Mucosa of gallbladder (tissue), 1 donor: ENCODE data around the gene TEX52. TPM values are rescaled to one million over a fixed set of nuclear protein-coding genes. Genes with fewer than 3 reads are reported as not detected.
"Not testable (repeated sequence)": the region's sequence is repeated elsewhere in the genome, so short reads cannot be mapped to it uniquely, and the experiment has no call there.

Source experiments
- DNase-seq: peaks from one replicate; pipeline ENCODE4 v3.0.0-alpha.2; 2020; ENCODE audit warnings: low spot score
- total RNA-seq: library from RNA; stranded (reverse); gene quantifications from one replicate; pipeline ENCODE4 v1.2.1, GENCODE V29; 2021
- donor health status: DM: no; HTN: no; CAD: no.

The TEX52 gene
- total RNA-seq: not detected

- DNase-seq: no peak
These were observed at the start of gene TEX52 for GRCh38 chr12:2857021-2857431. TEX52 (minus strand) TSS chr12:2857039; CDS start chr12:2857026, 13 bp downstream.

DNA sequence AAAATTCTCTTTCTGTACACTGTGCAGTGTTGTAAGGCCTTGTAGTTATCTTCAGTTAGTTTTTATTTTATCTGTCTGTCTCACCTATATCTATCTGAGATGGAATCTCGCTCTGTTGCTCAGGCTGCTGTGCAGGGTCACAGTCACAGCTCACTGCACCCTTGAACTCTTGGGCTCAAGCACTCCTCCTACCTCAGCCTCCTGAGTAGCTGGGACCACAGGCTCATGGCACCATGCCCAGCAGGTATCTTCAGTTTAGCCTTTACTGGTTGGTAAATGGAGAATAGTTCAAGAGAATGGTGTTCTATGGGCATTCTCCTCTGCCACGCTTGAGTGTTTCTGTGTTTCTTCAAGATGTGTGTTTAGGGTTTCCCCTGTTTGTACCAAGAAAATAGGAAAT, 47.4 kb upstream of the TEX52 start:
- DNase-seq: no peak

DNA sequence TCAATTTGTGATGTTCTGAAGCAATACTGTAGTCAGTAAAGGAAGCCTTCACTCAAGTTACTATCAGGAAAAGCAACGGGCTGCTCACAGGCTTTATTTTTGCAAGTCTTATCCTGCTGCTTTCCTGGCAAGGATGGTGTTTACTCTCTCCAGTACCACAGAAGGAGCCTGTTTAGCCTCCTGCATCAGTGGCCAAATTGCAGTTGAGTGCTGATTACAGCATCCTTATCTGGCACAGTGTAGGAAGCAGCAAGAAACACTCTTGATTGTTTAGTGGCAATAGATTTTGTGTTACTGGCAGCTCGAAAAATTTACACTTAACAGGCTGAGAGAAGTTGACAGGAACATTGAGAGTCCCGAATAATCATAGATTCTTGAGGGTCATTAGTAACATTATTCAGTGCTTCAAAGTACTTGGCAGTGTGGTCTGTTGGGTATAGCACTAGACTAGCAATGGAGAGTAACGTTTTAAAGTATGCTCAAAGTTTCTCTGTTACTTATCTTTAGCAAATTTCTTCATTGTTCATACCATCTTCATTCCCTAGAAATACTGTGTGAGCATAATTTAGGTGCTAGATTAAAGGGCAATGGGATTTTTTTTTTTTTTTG, 45.5 kb upstream of the TEX52 start:
- peak; percentile 19 for DNase-seq

DNA sequence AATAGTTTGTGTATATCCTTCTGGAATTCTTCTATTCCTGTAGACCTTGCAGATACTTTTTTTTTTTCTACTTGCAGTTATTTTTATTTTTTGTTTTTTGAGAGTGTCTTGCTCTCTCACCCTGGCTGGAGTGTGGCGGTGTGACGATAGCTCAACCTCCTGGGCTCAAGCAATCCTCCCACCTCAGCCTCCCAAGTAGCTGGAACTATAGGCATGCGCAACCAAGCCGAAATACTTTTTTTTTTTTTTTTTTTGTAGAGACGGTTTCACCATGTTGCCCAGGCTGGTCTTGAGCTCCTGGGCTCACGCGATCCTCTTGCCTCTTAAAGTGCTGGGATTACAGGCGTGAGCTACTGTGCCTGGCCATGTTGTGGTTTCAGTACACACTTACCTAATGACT, 43.8 kb upstream of the TEX52 start:
- DNase-seq: no peak

- DNase-seq: no peak
These were observed 40.6 kb upstream of the TEX52 start for GRCh38 chr12:2897418-2897817.

- no peak for DNase-seq
These were observed 38.7 kb upstream of the TEX52 start for GRCh38 chr12:2895511-2895910.

DNA sequence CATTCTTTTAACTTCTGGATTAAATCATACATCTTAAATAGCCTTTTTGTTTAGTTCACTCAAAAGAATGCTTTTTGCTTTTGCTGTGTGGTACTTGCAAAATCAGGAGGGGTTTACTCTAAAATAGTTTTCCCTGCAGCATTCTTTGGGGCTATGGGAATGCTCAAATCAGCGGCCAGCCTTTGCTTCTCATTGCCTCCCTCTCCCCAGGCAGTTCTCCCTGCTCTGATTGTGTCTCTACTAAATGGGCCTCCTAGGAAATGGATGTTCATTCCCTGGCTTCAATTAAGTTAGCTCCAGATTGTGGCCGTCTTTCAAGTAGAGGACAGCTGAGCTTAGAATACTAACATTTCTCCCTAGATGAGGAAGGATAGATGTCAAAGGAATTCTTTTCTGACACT, 38.2 kb upstream of the TEX52 start:
- no peak for DNase-seq

GRCh38 chr12:2893007-2893406, 36.2 kb upstream of the TEX52 start:
- no peak for DNase-seq

DNA sequence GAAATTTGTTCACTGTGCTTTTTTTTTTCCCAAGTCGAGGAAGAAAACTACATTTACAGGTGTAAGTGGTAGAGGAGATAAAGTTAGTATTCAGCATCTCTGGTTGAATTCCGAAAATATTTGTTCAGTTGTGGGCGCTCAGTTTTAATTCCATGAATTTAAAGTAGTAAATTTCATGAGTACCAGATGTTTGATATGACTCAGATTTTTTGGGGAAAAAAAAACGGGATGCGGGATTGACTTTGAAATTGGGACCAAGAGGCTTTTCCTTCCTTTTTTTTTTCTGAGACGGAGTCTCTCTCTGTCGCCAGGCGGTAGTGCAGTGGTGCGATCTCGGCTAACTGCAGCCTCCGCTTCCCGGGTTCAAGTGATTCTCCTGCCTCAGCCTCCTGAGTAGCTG, 35.4 kb upstream of the TEX52 start:
- DNase-seq: no peak

- peak; percentile 37 for DNase-seq
These were observed 34.6 kb upstream of the TEX52 start for GRCh38 chr12:2891240-2892053.

DNA sequence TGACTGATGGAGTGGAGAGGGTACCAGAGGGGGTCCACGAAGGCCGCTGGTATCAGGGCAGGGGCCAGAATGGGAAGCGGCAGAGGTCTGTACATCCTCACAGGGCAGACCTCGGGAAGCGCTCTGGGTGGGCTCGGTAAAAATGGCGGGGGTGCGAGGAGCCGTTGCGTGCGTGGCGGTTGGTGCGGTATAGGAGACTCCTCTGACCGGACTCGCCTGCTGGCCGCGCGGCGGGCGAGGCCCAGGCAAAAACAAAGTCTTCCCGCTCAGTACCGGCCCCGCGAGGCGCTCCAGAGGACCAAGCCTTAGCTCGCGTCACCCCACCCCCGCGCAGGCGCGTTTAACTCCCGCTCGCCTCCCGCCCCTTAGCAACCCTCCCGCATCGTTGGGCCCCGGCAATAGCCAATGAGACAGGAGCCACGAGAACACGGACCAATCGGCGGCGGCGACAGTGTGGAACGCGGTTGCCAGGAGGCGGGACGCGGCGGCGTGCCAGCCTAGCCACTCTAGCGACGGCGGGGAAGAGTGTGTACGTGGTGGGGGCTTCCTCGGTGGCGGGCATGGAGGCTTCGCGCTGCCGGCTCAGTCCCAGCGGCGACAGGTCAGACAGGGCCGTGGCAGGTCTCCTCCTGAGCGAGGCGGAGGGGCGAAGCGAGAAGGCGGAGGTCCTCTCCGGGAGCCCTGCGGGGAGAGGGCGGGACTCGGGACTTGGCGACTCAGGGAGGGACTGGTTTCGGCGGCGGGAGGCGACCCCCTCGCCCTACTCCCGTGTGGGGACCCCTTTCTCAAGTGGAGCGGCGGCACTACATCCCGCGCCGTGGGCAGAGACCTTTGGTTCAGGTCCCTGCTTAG, 33.8 kb upstream of the TEX52 start, which contains the start of gene TULP3:
Gene TULP3 (plus strand): TSS at position 504 of the 852 bp plus-strand sequence. CDS start 57 bp downstream, at position 561.
- peak; percentile 99 for DNase-seq

DNA sequence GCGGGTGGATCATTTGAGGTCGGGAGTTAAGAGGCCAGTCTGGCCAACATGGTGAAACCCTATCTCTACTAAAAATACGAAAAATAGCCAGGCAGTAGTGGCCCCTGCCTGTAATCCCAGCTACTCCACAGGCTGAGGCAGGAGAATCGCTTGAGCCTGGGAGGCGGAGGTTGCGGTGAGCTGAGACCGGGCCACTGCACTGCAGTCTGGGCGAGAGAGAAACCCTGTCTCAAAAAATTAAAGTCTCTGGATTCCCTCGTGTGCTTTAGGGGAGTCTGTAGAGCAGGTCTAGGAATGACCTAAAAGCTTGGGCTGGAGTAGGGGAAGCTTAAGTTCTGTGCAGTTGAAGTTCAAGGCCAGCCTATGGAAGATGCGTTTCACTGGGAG, 33.2 kb upstream of the TEX52 start:
- DNase-seq: no peak

- no peak for DNase-seq
These were observed 30.1 kb upstream of the TEX52 start for GRCh38 chr12:2886768-2887450.

DNA sequence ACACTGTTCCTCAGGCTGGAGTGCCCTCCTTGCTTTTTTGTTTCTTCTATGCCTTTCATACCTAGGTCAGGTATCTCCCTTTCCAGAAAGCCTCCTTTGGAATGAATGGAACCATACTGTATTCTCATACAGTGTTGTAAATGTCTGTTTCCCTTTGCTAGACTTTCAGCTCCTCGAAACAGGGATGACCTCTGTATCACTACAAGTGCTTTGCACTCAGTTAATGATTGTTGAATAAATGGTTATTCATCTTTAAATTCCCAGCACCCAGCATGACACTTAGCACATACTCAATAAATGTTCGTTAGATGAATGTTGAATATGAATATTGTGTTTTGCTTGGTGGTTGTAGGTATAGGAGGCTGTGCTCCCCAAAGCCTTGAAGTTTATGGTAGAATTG, 28.0 kb upstream of the TEX52 start:
- no peak for DNase-seq

DNA sequence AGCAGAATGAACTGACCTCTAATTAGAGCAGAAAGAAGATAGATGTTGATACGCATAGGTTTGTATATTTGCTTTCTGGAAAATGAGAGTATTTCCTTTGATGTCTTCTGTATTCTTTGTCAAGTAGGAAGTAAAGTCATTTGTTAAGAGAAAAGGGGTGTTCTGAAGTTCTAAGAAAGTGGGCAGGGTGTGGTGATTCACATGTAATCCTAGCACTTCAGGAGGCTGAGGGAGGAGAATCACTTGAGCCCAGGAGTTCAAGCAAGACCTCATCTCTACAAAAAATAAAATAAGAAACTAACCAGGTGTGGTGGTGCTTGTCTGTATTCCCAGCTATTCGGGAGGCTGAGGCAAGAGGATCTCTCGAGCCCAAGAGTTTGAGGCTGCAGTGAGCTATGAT, 23.0 kb upstream of the TEX52 start:
- no peak for DNase-seq

GRCh38 chr12:2877953-2878732, 21.3 kb upstream of the TEX52 start:
- no peak for DNase-seq

- DNase-seq: peak; percentile 94
These were observed 20.5 kb upstream of the TEX52 start, which contains the start of the genes FOXM1 and RHNO1 for GRCh38 chr12:2877047-2877952. FOXM1 (minus strand) TSS chr12:2877174; CDS start chr12:2874478, 2,696 bp downstream. RHNO1 (plus strand) TSS chr12:2877223; CDS start chr12:2885367, 8,144 bp downstream.

DNA sequence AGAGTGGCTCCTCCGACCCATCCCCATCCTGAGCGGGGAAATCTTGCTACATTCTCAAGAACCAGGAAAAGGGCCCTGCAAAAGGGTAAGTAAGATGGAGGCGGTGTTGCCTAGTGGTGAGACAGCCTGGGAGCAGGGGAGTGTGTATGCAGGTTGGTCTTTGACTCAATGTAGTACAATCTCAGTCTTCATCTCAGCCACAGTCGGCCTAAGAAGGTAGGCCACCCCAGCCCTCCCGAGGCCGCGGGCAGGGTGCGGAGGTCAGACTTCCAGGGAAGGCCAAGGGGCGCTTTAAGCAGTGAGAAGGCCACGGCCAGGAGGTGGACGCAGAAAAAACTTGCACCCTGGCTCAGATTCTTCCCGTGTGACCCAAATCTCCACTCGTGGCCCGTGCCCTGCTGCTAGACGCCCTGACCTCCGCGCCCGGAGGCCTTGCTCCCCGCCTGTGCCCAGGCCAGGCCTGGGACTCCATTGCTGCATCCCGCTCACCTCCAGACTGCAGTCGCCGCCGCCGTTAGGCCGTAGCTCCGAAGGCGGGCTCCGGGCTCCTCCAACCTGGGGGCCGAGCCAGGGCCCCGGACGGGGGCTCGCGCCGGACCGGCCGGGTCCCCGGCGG, 19.7 kb upstream of the TEX52 start:
- DNase-seq: no peak

DNA sequence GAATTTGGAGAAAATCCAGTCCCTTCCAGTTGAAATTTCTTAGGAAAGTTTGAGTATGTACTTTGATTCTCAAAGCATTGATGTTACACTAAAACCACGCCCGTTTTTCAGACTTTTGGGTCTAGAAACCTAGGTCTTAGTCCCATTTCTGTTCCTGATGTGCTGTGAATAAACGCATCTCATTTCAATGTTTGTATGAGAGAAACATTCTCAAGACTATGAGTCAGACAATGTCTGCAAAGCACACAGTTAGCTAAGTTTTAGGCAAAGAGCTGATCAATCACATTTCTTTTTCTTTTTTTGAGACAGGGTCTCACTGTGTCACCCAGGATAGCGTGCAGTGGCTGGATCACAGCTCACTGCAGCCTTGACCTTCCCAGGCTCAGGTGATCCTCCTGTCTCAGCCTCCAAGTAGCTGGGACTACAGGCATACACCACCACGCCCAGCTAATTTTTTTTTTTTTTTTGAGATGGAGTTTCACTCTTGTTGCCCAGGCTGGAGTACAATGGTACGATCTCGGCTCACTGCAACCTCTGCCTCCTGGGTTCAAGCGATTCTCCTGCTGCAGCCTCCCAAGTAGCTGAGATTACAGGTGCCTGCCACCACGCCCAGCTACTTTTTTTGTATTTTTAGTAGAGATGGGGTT, 12.3 kb upstream of the TEX52 start:
- not testable (repeated sequence) for DNase-seq
